Fibroblast of lung (primary cell): ENCODE results near the gene MRPS22. TPM values are rescaled to one million over a fixed set of nuclear protein-coding genes. Genes with fewer than 3 reads are reported as not detected.

Experiments
- DNase-seq, 2 donors: peaks; one replicate each; pipeline versions ENCODE4 v3.0.0 to v3.0.0-alpha.2; 2010; ENCODE audit warnings: low read depth in 2 of 2
- H2AFZ ChIP-seq: 2 replicates; pipeline ENCODE4 v1.5.1; 2012; ENCODE audit warnings: low read length, control low read depth, inconsistent platforms
- H3K27ac ChIP-seq: 2 replicates; pipeline ENCODE4 v1.5.1; 2011; ENCODE audit warnings: low read length, control low read depth; ENCODE audit not compliant: insufficient read depth
- H3K27me3 ChIP-seq: 2 replicates; pipeline ENCODE4 v1.5.1; 2011; ENCODE audit warnings: mild to moderate bottlenecking, low read length; ENCODE audit not compliant: control insufficient read depth, insufficient read depth
- H3K36me3 ChIP-seq: 2 replicates; pipeline ENCODE4 v1.5.1; 2011; ENCODE audit warnings: low read length; ENCODE audit not compliant: control insufficient read depth, insufficient read depth
- H3K4me1 ChIP-seq: 2 replicates; pipeline ENCODE4 v1.5.1; 2011; ENCODE audit warnings: low read length; ENCODE audit not compliant: control insufficient read depth, insufficient read depth; ENCODE audit errors: extremely low read depth
- H3K4me2 ChIP-seq: 2 replicates; pipeline ENCODE4 v1.5.1; 2011; ENCODE audit warnings: low read length, control low read depth; ENCODE audit not compliant: insufficient read depth; ENCODE audit errors: extremely low read depth
- H3K4me3 ChIP-seq, 4 experiments: fragments of 200-600 bp in 1 of 4; sonication (generic) in 1 of 4; replicated peaks in 1 of 4; 2 replicates each; pipeline ENCODE4 v1.5.1; 2011 to 2016; ENCODE audit warnings: low read length in 4 of 4, low read depth in 3 of 4, mild to moderate bottlenecking in 3 of 4, control low read depth in 2 of 4, inconsistent platforms in 1 of 4, mixed read lengths in 1 of 4; ENCODE audit not compliant: insufficient read depth in 1 of 4; ENCODE audit errors: control extremely low read depth in 1 of 4
- H3K79me2 ChIP-seq: 2 replicates; pipeline ENCODE4 v1.5.1; 2012; ENCODE audit warnings: mild to moderate bottlenecking, low read length, inconsistent platforms; ENCODE audit not compliant: control insufficient read depth, insufficient read depth
- H3K9ac ChIP-seq: 2 replicates; pipeline ENCODE4 v1.5.1; 2011; ENCODE audit warnings: mild to moderate bottlenecking, low read length, control low read depth; ENCODE audit not compliant: insufficient read depth
- H3K9me3 ChIP-seq: 2 replicates; pipeline ENCODE4 v1.5.1; 2012; ENCODE audit warnings: low read depth, low read length; ENCODE audit not compliant: control insufficient read depth, insufficient read depth
- H4K20me1 ChIP-seq: 2 replicates; pipeline ENCODE4 v1.5.1; 2011; ENCODE audit warnings: low read length; ENCODE audit not compliant: control insufficient read depth, insufficient read depth; ENCODE audit errors: extremely low read depth
- CTCF ChIP-seq, 2 donors: IDR thresholded peaks in 1 of 2; conservative IDR thresholded peaks in 1 of 2; 1 replicate in 1 of 2; 2 replicates in 1 of 2; pipeline ENCODE4 v1.5.1; 2011 to 2012; ENCODE audit warnings: low read length in 2 of 2, control low read depth in 1 of 2, inconsistent platforms in 1 of 2, low read depth in 1 of 2, mild to moderate bottlenecking in 1 of 2
- EZH2 ChIP-seq: IDR thresholded peaks from 2 replicates; pipeline ENCODE4 v1.5.1; 2012; ENCODE audit warnings: low read length, control low read depth, mild to moderate bottlenecking; ENCODE audit errors: missing control alignments
- polyA plus RNA-seq, 2 donors: library from polyadenylated mRNA; depleted of rRNA in 1 of 2; stranded (reverse) in 1 of 2; unstranded in 1 of 2; fragments of >200 nt; gene quantifications; 2 replicates each; pipeline ENCODE4 v1.2.1, GENCODE V29; 2011 to 2012; ENCODE audit warnings: missing spikeins in 1 of 2
- total RNA-seq: library from RNA; depleted of rRNA; stranded (reverse); fragments of >200 nt; gene quantifications from 2 replicates; pipeline ENCODE4 v1.2.1, GENCODE V29; 2014

MRPS22 gene
- total and polyA plus RNA-seq, 2 donors (not counting 1 experiment from before 2014, with no cell fraction given) = 56.7 to 81.3 TPM

- H3K4me1 ChIP-seq = peaks cover 24% of the 10 kb centered on the region
Observed at GRCh38 chr3:139297588-139298311, 46.1 kb upstream of the MRPS22 start.

GRCh38 chr3:139299261-139300132 lies 44.3 kb upstream of the MRPS22 start:
- Histone ChIP-seq H3K4me3 (no peak overlapping the region), H3K9ac (no peak overlapping the region), H3K36me3 (no peaks in the 10 kb centered on the region), H3K9me3 (no peaks in the 10 kb centered on the region), H3K4me2 (no peak overlapping the region), H3K27me3 (no peaks in the 10 kb centered on the region), H4K20me1 (no peaks in the 10 kb centered on the region), H3K4me1 (peaks cover 25% of the 10 kb centered on the region), H3K79me2 (no peaks in the 10 kb centered on the region), H3K27ac (peak overlapping the region; percentile 3), H2AFZ (no peak overlapping the region)
- TF ChIP-seq EZH2 (no peak), CTCF (conservative IDR thresholded peaks at IDR 0.05 in 1 of 2, IDR thresholded peaks at IDR 0.05 in 1 of 2; ENCODE audit: low read depth in 1 of 2, low read length in 2 of 2) (no peak)
- DNase-seq = peak; percentile 25 to 86

More at GRCh38 chr3:139297588-139298311, 46.1 kb upstream of the MRPS22 start:
- TF ChIP-seq EZH2 (no peak), CTCF (conservative IDR thresholded peaks at IDR 0.05 in 1 of 2, IDR thresholded peaks at IDR 0.05 in 1 of 2; ENCODE audit: low read depth in 1 of 2, low read length in 2 of 2) (no peak)
- H4K20me1 ChIP-seq = no peaks in the 10 kb centered on the region
- H3K27me3 ChIP-seq = no peaks in the 10 kb centered on the region
- DNase-seq = no peak
- no peak overlapping the region for H3K4me2 ChIP-seq
- H3K9me3 ChIP-seq = no peaks in the 10 kb centered on the region
- no peaks in the 10 kb centered on the region for H3K36me3 ChIP-seq
- H2AFZ ChIP-seq = no peak overlapping the region
- no peak overlapping the region for H3K4me3 ChIP-seq
- no peak overlapping the region for H3K27ac ChIP-seq
- H3K9ac ChIP-seq = no peak overlapping the region
- no peaks in the 10 kb centered on the region for H3K79me2 ChIP-seq

- no peaks in the 10 kb centered on the region for H3K36me3 ChIP-seq
- no peaks in the 10 kb centered on the region for H4K20me1 ChIP-seq
- H3K4me2 ChIP-seq = no peak overlapping the region
- peaks cover 25% of the 10 kb centered on the region for H3K4me1 ChIP-seq
- TF ChIP-seq EZH2 (no peak), CTCF (conservative IDR thresholded peaks at IDR 0.05 in 1 of 2, IDR thresholded peaks at IDR 0.05 in 1 of 2; ENCODE audit: low read depth in 1 of 2, low read length in 2 of 2) (no peak)
- H3K27ac ChIP-seq = no peak overlapping the region
- H3K9ac ChIP-seq = no peak overlapping the region
- H3K4me3 ChIP-seq = no peak overlapping the region
- no peak for DNase-seq
- H3K79me2 ChIP-seq = no peaks in the 10 kb centered on the region
- no peaks in the 10 kb centered on the region for H3K9me3 ChIP-seq
- no peak overlapping the region for H2AFZ ChIP-seq
- H3K27me3 ChIP-seq = no peaks in the 10 kb centered on the region
Observed at GRCh38 chr3:139300416-139300815, 43.4 kb upstream of the MRPS22 start.
